GM18511 (cell line): Measurements from ENCODE around the gene C19orf12.

ENCODE experiments used
- ATAC-seq: cut with Tn5 transposase; IDR thresholded peaks from one replicate; pipeline ENCODE4 v1.9.1; 2021; ENCODE audit warnings: mild to moderate bottlenecking, moderate library complexity; ENCODE audit not compliant: unreplicated experiment

C19orf12 gene

DNA sequence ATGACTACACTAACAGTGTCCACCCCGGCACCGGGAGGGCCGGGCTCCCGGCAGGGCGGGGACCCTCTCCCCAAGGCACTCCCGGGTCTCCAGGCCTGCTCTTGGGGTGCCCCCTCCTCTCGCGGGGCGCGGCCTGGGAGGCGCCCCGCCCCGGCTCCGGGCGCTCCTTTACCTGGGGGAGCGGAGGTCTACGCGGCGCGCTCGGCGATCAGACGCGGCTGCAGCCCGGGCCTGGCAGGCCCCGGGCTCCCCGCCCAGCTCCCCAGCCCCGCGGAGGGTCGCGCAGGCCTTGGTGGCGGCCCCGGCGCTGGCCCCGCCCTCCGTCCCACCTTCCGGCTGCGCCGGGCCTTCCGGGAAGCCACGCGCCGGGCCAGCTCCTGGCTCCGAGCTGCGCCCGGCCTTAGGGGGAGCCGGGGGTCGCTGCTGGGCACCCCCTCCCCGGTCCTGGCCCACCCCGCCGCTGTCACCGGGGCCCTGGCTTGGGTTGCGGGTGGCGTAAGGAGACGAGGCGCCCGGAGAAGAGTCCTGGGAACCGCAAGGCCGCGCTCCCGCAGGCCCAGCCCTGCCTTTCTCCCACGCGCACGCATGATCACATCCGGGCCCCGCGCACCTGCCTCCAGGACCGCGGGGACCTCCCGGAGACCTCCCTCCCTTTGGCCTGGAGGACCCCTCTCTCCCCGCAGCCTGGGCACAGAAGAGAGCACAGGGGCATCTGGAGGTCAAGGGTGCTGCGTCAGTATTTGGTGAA lies at the start of gene C19orf12:
Gene C19orf12, minus strand, starts transcription at position 309 of the 748 bp plus-strand sequence. CDS start 6,848 bp downstream, outside the sequence.
- peak; percentile 79 for ATAC-seq

DNA sequence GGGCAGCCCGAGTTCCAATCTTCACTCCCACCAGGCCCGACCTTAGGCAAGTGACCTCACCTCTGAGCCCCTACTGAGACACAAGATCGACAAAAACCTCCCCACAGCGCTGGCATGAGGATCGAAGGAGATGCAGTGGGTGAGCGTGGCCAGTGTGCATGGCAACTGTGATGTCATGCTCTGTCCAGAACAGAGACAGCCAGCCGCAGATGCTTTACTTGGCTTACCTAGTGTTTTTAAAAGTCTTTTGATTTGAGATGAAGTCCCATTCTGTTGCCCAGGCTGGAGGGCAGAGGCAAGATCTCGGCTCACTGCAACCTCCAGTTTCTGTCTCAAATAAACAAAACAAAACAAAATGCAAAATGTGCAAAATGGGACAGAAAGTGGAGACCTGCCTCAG lies 49.3 kb upstream of the C19orf12 start:
- no peak for ATAC-seq

DNA sequence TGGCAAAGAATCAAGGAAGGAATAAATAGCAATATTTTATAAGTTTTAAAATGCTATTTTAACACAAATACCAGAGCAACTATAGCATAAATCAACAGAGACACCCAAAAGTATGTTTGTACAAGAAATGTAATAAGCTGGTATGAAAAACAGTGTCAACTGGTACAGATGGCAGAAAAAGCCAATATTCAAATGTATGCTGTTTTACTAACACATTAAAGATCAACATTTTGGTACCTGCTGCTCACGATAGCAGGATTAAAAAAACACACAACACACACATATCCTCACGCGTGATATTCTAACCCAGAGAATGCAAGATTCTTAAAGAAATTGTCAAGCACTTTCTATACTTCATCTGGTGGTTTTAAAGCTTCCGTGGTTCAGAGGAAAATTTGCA lies 48.1 kb upstream of the C19orf12 start:
- ATAC-seq: no peak

DNA sequence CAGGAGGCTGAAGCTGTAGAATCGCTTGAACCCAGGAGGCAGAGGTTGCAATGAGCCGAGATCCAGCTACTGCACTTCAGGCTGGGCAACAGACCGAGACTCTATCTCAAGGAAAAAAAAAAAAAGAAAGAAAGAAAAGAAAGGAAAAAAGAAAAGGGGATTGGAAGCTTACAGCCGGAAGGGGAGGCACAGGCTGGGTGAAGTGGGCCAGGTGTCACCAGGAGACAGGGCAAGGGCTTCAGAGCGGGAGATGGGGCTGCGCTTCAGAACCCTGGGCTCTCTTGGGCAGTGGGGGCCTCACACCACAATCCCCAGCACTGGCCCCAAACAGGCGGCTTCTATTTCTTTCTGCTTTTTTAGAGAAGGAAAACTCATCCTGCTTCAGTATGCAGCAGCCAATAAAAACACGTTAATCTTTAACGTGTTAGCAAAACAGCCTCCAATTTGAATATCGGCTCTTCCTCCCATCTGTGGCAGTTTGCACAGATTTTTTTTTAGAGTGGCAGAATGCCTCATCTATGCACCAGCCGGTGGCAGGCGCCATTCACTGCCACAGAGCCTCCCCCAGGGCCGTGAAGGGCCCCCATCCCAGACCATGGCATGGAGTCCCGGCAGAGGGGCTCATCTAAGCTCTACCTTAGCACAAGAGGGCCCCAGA lies 46.6 kb upstream of the C19orf12 start:
- ATAC-seq: no peak

DNA sequence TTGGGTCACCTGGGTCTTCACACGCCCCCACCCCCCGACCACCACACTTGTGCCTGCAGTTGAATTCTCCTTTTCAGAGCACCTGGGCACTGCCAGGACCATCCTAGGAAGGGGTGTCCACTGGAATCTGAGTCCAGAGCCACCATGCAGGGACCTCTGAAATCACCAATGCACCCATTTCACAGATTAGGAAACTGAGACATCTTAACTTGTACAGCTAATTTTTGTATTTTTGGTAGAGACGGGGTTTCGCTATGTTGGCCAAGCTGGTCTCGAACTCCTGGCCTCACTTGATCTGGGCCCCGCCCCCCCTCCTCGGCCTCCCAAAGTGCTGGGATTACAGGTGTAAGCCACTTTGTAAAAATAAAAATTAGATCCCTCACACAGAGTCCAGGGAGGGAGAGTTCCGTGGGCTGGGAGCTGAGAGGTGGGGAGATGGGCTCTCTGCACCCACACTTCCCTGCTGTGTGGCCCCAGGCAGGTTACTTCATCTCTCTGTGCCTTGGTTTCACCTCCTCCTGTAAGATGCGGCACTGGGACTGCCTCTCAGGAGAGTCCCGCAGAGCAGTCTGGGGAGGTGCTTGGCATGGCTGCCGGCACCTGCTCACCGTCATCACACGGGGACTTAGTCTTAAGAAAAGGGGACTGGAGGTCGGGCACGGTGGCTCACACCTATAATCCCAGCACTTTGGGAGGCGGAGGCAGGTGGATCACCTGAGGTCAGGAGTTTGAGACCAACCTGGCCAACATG lies 45.9 kb upstream of the C19orf12 start:
- ATAC-seq: no peak

DNA sequence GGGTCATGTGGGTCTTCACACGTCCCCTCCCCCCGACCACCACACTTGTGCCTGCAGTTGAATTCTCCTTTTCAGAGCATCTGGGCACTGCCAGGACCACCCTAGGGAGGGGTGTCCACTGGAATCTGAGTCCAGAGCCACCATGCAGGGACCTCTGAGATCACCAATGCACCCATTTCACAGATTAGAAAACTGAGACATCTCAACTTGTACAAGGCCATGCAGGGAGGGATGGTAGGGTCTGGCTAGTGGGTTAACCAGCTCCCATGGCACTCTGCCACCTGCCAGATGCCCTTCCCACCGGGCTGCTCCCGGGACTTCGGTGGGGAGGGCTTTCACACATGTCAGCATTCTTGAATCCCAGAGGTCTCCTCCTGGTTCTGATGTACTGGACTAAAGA lies 44.3 kb upstream of the C19orf12 start:
- no peak for ATAC-seq

DNA sequence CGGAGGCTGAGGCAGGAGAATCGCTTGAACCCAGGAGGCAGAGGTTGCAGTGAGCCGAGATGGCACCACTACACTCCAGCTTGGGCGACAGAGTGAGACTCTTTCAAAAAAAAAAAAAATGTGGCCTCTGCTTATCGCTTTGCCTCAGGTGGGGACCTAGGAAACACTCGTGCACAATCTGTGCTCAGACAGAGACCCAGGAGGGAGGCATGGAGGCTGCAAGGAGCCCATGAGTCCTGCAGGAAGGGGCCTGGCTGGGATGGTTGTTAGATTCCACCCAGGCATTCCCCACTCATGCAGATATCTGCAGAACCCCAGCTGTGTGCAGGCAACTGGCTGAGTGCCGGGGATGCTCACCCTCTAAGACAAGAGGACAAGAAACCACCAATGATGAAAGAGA lies 43.8 kb upstream of the C19orf12 start:
- ATAC-seq: no peak

DNA sequence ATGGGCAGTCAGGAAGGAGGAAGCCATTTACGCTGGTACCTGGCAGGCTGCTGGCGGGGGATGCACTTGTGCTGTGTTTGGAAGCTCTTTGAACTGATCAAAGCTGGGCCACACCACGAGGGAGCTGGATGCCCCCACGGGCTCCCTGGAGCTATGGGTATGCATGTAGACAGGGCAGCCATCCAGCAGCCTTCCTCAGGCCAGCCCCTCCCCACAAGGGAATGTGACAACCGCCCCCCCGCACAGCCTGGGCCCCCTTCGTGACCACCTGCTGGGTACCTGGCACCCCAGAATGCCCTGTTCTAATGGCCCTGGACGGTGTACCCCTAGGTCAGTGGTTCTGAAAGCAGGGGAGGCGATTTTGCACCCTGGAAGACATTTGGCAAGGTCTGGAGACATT lies 42.5 kb upstream of the C19orf12 start:
- no peak for ATAC-seq

DNA sequence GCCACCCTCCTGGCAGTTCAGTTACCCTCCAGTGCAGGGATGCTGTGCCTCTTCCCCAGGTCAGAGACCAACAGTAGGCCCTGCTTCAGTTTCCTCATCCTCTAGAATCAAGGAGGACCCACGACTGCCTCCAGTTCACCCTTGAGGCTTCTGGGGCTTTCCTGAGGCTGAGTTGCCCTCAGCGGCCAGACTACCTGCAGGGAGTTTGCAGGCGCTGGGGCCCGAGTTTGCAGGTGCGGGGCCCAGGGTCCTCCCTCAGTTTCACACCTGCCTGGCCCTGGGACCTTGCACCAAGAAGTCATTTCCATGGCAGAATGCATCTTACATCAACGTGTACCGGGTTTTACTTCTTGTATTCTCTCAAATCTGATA lies 38.9 kb upstream of the C19orf12 start:
- no peak for ATAC-seq

DNA sequence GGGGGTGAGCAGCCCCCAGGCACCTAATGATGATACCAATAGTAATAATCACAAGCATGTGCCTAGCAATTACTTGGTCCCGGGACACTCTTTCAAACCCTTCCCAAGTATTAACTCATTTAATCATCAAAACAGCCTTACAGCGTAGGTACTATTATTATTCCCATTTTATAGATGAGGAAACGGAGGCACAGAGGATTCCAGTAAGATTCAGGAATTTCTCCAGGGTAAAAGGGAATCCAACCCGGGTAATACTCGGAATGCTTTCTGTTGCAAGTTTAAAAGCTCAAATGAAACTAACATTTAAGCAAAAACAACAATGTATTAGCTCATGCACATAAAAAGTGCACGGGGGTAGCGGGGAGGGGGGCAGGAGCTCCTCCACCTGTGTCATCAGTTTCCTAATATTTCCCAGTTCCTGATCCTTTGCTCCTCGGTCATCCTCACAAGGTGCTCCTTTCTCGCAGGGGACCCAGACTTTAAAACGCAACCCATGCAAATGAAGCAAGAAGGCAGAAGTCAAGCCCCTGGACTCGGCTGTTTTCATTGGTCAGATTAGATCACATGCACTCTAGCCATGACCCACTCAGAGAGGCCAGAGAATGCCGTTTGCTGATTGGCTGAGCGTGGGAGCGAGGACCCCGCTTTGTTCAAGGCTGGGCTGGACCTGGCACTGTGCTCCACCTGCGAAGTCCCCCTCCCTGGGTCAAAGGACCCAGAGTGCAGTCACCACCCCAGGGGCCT lies 38.3 kb upstream of the C19orf12 start:
- no peak for ATAC-seq

DNA sequence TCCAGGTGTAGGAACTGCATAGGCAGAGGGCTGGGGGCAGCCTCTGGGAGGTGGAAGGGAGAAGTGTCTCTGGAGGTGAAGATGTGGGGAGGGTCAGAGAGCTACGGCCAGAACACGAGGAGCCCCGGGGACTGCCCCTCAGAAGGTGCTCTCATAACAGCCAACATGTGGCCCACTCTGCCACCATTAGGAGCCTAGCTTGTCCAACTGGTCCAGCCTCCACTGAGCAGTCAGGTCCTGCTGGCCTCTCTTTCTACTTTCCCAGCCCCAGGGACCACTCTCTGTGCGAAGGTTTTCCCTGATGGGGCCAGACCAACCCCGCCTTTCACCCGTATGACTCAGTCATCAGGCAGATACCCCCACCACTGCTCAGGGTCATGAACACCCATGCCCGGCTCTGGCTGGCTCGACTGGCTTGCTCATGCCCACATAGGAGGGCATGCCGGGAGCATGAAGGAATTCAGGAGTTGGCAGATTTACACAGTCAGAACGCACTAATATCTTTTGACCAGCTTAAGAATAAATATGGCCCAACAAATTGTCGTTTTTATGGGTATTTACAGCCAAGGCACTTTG lies 37.5 kb upstream of the C19orf12 start:
- ATAC-seq: no peak

DNA sequence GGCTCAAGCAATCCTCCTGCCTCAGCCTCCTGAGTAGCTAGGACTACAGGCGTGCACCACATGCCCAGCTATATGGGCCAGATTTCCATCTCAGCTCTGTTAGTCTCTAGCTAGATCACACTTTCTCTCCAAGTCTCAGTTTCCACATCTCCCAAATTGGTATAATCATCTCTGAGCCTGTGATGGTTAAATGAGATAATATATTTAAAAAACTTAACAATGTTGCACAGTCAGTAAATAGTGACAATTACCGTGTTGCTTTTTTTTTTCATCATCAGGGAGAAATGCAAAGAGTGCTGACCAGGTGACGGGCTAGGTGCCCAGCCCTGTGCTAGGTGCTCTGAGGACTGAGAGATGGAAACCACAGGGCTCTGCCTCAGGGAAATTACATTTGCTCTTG lies 36.9 kb upstream of the C19orf12 start:
- ATAC-seq: no peak

DNA sequence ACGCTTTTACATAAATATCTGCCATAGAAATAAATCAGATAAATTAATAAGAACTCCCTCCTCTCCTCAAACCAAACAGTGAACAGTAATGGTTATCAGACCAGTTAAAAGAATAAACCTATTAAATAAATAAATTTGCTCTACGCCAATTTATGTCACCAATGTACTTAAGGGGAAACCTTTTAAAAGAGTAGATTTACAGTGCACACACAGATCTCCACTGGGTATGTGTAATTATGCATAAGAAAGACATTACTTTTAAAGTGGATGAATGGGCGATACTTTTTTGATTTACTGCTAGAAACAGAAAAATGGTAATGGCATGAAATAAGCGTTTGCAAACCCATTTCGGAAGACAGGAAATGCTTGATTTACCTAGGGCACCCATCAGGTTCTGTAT lies 34.9 kb upstream of the C19orf12 start:
- no peak for ATAC-seq

DNA sequence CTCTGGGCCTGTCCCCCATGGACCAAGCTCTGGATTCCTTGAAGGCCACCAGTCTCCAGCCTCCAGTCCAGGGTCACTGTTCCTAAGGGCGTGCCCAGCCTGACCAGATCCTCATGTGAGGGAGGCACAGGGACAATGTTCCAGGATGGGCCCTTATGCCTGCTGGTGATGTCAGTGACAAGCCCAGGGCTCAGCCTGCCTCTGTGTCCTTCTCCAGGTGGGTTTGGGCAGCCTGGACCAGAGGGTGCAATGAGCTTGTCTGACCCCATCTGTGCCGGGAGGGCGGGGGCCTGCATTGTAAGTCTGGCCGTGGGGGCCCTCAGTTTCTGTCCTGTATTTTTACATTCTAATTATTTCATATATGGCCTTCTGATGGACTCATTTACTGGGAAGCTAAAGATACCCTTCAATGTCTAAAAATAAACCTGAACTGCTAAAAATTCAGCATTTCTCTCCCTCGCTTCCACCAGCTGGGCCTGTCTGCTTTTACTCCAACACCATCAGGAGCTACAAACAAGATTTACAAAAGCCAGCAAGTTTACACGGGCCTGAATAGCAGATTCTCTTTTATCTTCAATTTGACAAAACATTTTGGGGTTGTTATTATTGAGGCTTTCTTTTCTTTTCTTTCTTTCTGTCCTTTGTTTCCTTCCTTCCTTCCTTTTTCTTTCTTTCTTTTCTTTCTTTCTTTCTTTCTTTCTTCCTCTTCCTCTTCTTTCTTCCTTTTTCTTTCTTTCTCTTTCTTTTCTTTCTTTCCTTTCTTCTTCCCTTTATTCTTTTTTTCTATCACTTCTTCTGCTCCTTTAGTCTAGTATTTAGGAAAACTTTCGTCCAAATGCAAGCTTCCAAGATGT lies 34.2 kb upstream of the C19orf12 start:
- ATAC-seq: no peak

DNA sequence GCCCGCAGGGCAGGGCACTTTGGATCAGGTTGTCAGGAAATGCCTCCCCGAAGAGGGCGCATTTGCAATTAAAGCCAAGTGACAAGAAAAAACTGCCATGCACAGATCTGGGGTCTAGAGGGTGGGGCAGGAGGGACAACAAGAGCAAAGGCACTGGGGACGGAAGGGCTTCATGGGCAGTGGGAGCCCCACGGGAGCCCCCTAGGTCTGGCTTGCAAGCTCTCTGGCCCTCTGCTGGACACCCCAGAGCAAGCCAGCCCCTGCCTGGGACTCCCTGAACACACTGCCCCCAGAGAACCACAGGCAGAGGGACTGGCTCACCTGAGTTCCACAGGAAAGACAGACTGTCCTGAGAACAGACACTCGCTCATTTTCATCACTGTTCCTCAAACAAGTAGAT lies 30.2 kb upstream of the C19orf12 start:
- ATAC-seq: no peak

DNA sequence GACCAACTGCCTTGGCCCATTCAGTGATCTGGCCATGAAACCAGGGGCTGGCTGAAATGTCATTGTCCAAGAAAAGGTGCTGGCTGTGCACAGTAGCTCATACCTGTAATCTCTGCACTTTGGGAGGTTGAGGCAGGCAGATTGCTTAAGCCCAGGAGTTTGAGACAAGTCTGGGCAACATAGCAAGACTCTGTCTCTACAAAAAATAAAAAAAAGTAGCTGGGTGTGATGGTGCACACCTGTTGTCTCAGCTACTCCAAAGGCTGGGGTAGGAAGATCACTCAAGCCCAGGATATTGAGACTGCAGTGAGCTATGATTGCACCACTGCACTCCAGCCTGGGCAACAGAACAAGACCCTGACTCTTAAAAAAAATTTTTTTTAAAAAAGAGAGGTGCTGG lies 28.6 kb upstream of the C19orf12 start:
- ATAC-seq: no peak

DNA sequence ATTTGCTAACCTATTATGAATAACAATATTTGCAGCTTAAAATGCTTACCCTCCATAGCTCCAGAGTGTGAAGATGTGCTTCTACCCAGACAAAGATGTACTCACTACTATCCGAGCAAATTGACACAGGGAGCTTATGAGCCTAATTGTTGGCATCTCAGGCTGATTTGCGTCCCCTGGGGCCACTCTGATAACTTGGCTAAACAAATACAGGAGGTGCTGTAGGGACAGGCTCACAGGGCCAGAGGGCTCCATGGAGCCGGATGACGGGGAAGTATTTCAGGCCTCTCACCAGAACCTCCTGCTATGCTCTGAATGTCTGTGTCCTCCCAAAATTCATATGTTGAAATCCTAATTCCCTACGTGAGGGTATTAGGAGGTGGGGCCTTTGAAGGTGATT lies 26.7 kb upstream of the C19orf12 start:
- no peak for ATAC-seq

DNA sequence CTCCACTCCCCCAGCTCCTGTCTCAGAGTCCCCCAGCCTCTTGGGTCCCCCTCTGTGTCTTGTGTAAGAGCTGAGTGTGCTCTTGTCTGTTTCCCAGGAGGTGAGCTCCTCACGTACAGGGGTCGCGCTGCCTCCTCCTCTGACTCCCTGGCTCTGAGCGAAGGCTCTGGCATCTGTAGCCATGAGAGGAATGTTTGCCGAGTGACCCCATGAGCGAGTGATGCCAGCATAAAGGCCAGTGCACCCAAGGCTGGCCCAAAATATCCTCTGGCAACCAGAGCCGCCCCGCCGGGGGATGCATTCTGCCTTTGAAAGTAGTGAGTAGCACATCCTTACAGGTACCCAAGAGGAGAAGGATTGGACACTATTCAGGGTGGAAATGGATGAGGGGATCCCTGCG lies 26.2 kb upstream of the C19orf12 start:
- ATAC-seq: no peak

DNA sequence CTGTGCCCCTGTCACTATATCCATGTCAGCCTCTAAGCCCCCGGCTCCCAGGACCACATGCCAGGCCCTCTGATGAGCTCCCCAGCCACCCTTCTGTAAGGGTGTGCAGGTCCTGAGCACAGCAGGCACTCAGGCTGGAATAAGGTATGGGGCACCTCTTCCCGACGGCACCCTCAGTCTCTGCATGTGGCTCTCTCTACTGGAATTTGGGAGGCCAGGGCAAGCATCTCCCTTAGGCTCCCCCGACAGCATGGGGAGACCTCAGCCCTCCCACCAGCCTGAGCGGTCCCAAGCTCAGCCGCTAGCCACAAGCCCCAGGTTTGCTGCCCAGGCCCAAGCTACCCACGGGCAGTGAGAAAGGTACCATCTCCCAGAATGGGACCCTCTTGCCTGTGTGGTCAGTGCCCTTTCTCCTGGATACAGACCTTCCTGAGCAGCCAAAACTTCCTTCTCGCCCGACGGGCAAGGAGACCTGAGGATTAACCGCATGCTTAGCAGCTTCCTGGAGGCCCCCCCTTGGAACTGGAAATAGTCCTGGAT lies 22.5 kb upstream of the C19orf12 start:
- no peak for ATAC-seq

DNA sequence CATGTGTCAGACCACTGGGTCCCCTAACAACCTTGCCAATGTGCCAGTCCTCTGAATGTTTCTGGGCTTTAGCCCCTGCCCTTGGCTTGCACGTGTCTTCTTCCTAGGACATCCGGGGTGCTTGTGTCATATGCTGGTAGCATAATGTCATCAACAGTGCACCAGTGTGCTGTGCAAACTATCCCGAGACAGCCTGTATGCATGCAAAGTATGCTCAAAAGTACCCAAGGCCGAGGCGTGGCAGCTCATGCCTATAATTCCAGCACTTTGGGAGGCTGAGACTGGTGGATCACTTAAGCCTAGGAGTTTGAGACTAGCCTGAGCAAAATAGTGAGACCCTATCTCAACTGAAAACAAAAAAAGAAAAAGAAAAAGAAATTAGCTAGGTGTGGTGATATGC lies 20.8 kb upstream of the C19orf12 start:
- no peak for ATAC-seq
